Stimulated activated CD4-positive, alpha-beta T cell treated with anti-CD3 and anti-CD28 coated beads, Interleukin-12 subunit alpha, Interleukin-12 subunit beta, amount 100 ng/mL, for 4 hours (primary cell): ENCODE results near the gene GSPT1.
"Not testable (repeated sequence)": the region's sequence is repeated elsewhere in the genome, so short reads cannot be mapped to it uniquely, and the experiment has no call there.

Source experiments
- DNase-seq: peaks from one replicate; pipeline ENCODE4 v3.0.0-alpha.2; 2020

GSPT1 gene

DNA sequence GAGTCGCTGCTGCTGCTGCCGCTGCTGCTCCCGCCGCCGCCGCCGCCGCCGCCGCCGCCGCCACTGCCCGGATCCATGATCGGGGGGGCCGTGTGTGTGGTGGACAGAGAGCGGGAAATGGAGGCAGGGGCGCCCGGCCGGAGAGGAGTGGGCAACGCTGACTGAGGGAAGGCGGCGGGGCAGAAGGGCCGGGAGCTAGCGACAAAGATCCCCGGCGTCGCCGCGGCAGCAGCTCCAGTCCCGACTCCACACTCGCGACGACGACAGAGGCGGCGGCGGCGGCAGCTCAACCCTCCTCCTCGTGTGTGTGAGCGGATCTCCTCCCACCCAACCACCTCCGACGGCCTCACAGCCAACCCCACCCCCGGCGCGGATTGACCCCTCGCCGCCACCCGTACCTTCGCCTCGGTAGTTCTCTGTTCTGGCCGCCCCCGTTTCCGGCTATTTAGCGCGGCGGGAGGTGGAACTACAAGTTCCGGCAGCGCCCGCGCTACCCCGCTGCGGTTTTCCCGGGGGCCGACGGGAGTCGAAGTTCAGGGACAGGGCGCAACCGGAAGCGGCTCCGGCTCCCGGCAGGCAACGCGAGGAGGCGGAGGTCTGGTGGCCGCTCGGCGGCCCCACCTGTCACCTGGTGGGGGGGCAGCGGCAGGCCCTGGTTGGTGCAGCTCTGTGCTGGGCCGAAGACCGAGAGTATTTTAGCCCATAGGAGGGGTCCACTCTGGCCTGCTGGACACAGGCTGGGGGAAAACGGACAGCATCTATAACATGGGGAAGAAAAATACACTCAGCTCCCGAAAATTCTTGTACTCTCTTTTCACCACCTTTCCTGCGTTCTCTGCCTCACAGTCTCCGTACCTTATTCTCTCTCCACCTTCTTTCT lies at the start of gene GSPT1:
TSS of gene GSPT1 (minus strand) at position 313 of the 880 bp plus-strand sequence. CDS start at position 77, 236 bp downstream.
- DNase-seq: peak; percentile 99

- no peak for DNase-seq
These were observed 49.2 kb upstream of the GSPT1 start, which contains the start of gene TNFRSF17 for GRCh38 chr16:11964761-11965551. TNFRSF17 (plus strand) TSS chr16:11965210; CDS start chr16:11965325, 115 bp downstream.

- no peak for DNase-seq
These were observed 48.0 kb upstream of the GSPT1 start for GRCh38 chr16:11963706-11964105.

DNA sequence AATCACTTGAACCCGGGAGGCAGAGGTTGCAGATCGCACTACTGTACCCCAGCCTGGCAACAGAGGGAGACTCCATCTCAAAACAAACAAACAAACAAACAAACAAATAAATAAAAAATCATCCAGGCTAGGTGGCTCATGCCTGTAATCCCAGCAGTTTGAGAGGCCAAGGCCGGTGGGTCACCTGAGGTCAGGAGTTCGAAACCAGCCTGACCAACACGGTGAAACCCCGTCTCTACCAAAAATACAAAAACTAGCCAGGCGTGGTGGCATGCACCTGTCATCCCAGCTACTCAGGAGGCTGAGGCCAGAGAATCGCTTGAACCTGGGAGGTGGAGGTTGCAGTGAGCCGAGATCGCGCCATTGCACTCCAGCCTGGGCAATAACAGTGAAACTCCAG lies 47.2 kb upstream of the GSPT1 start:
- DNase-seq: not testable (repeated sequence)

- not testable (repeated sequence) for DNase-seq
These were observed 46.7 kb upstream of the GSPT1 start for GRCh38 chr16:11962457-11962856.

DNA sequence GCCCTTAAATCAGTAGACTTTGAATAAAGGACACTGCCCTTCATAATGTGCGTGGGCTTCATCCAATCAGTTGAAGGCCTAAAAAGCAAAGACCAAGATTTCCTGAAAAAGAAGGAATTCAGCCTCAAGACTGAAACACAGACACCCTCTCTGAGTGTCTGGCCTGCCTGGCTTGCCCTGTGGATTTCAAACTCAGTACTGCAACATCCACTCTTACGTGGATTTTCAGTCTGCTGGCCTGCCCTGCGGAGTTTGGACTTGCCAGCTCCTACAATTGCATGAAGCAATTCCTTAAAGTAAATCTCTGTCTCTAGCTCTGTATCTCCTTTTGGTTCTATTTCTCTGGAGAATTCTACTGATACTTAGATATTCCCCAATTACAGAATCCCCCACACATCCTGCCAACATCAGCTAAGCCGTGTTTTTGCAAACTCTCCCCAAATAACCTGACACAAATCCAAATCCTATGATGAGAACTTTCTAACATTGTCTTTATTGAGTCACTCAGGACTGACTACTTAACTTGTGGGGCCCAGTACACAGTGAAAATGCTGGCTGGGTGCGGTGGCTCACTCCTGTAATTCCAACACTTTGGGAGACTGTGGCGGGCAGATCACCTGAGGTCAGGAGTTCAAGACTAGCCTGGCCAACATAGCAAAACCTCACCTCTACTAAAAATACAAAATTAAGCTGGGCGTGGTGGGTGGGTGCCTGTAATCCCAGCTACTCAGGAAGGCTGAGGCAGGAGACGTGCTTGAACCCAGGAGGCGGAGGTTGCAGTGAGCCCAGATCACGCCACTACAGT lies 42.0 kb upstream of the GSPT1 start:
- no peak for DNase-seq

- DNase-seq: no peak
These were observed 40.8 kb upstream of the GSPT1 start for GRCh38 chr16:11956558-11956957.

DNA sequence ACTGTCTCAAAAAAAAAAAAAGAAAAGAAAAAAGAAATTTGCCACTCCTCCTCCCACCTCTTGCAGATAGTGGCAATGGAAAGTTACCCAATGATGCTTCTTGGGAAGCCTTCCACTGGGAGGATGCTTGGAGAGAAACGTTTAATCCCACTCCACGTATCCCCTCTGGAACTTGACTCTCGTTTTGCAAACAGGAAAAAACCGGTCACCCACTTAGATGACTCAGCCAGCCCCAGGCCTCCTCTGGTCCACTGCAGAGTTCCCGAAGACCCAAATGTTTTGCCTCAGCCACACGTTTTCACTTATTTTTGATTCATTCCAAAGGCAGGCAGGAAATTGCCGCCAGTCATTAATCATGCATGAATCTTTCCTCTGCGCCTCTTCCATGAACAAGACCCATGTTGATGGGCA lies 40.0 kb upstream of the GSPT1 start:
- no peak for DNase-seq

GRCh38 chr16:11953576-11953975 lies 37.8 kb upstream of the GSPT1 start:
- DNase-seq: not testable (repeated sequence)

GRCh38 chr16:11950388-11950787 lies 34.6 kb upstream of the GSPT1 start:
- no peak for DNase-seq

- DNase-seq: no peak
These were observed 33.8 kb upstream of the GSPT1 start for GRCh38 chr16:11949527-11949926.

DNA sequence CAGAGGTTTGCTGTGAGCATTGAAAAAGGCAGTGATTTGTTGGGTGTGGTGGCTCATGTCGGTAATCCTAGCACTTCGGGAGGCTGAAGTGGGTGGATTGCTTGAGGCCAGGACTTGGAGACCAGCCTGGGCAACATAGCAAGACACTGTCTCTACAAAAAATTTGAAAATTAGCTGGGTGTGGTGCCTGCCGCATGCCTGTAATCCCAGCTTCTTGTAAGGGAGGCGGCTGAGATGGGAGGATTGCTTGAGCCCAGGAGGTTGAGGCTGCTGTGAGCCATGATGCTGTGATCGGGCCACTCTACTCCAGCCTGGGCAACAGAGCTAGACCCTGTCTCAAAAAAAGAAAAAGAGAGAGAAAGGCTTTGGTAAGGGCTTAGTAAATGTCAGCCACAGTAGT lies 33.1 kb upstream of the GSPT1 start:
- no peak for DNase-seq

DNA sequence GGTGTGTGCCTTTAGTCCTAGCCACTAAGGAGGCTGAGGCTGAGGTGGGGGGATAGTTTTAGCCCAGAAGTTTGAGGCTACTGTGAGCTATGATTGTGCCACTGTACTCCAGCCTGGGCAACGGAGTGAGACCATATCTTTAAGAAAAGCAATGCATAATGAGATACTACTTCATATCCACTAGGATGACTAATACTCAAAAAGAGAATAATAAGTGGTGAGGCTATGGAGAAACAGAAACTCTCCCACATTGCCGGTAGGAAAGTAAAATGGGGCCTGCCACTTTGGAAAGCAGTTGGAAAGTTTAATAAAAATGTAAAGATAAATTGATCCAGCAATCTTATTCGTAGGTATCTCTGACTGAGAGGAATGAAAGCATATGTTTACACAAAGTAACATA lies 30.7 kb upstream of the GSPT1 start:
- DNase-seq: no peak

DNA sequence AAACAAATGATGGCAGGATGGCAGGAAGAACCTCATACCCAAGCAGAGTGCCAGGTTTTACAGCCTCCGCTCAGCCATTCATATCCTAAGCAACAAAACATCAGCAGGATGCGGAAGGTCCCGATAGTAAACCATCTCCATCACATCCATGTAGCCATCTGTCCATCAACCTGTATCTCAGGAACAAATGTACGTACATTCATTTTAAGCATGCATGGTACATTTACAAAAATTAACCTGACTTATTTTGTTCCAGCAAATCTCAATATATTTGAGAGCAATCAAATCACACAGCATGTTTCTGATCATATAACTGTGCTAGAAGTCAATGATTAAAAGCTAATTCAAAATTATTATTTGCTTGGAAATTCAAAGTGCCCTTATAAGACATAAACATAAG lies 26.2 kb upstream of the GSPT1 start, which contains the start of gene NPIPB2:
TSS of gene NPIPB2 (minus strand) at position 101 of the 400 bp plus-strand sequence. CDS start at position 101, 0 bp downstream.
- DNase-seq: not testable (repeated sequence)

- DNase-seq: not testable (repeated sequence)
These were observed 11.6 kb upstream of the GSPT1 start for GRCh38 chr16:11927350-11927749.

DNA sequence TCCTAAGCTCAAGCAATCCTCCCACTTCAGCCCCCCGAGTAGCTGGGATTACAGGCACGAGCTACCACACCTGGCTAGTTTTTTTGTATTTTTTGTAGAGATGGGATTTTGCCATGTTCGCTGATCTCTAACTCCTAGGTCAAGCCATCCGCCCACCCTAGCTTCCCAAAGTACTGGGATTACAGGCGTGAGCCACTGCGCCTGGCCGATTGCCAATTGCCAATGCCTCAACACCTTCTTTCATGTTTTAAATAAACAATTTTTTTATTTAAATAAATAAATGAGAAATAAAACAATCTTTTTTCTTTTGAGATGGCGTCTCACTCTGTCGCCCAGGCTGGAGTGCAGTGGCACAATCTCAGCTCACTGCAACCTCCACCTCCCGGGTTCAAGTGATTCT lies 8.3 kb upstream of the GSPT1 start:
- not testable (repeated sequence) for DNase-seq

DNA sequence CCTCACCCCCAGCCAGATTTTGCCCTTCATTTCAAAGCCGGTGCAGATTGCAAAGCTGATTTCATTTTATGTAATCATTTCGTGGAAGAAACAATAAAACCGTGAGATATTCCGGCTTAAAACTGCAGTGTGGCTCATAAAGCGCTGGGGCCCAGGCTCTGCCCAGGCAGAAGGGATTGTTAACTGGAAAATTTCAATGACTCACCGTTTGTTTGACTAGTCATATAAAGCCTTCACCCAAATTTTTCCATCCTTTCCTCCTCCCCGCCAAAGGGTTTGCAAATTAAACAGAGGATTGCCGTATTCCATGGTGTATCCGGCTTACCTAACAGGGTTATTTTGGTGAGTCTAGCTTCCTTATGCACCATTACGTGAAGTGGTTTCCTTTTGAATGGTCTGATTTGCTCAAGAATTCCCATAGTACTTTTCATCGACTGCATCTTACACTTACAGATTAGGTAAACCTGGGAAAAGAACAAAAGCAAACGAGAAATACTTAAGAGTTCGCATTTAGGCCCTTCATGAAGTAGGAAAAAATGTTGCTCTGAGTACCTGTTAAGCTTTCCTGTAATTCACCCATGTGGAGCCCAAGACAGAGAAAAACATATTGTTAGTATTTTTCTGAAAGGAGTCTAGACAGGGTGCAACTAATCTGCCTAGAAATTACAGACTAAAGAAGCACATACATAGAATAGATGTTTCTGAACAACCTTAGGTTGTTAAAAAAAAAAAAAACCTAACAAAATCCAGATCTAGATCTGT lies 949 bp upstream of the GSPT1 start:
- no peak for DNase-seq

DNA sequence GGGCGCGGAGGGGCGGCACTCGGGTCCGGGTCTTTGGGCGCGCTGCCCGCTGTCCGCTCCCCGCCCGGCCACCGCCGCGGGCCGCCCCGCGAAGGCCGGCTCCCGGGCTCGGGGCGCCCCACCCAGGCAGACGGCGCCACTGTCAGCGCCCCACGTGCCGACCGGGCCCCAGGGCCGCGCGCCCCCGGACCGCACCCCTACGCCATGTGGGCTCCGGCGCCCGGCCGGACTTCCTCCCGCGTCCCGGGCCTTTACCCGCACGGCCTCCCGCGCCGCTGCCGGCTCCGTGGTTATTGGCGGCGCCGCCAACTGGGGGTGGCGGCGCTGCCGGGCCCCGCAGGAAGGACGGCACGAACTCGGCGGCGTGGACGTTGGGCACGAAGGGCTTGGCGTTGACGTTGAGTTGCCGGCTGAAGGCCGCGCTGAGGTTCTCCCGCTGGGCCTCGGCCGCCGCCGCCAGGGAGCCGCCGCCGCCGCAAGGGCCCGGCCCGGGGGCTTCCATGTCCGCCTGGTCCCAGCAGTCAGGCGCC lies 577 bp downstream of the GSPT1 start:
- DNase-seq: peak; percentile 30

DNA sequence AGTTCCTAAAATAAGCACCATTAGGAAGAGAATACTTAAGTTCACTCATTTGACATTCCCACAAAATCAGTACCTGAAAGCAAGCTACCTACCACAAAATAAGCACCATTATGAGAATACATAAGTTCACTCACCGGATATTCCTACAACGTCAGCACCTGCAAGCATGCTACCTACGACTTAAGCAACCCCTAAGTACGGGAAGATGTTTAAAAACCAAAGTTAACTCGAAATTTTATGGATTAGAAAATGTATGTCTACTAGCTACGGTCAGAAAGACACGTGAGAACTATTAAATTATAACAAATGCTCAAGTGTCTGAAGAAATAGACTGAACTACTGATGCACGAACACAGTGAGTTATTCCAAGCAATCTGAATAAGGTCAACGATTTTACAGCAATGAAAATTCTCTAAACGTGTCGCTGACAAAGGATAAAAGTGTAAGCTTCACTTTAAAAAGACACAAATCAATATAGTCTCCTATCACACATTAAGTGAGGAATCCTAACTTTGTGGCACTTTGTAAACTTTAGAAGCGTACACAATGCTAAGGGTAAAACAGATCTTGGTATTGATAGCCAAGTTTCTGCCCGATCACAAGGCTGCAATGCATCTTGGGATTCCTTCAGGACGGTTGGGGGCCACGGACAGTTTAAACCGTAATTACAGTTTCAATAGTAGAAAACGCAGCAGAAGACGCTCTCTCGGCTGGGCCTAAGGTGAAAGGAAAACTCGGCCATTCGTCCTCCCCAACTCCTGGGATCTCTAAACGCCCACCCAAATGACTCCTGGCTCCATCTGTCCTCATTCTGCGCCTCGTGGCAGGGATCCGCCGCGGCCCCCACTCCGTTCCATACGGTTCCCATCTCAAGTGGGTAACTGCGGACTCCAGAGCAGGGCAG lies 1.3 kb downstream of the GSPT1 start:
- DNase-seq: peak; percentile 29

- no peak for DNase-seq
These were observed 2.2 kb downstream of the GSPT1 start for GRCh38 chr16:11913425-11914079.
